K562 (cell line): ENCODE data around the gene TFDP3. TPM values are rescaled to one million over a fixed set of nuclear protein-coding genes. Genes with fewer than 3 reads are reported as not detected.
A peak's percentile ranks its signal among the peaks of the same experiment; 100 is the strongest.

ENCODE experiments used
- ATAC-seq: fragments of 200-7000 bp; cut with Tn5 transposase; 3 replicates; pipeline ENCODE4 v1.9.1; 2020; ENCODE audit warnings: moderate library complexity
- BruUV-seq: library from RNA; stranded (reverse); fragments of 400-500 nt; replicated peaks from 2 replicates; lab custom pipeline; 2021; lab: Mats Ljungman, UMichigan
- CTCF ChIA-PET: fragments of 300-600 bp; formaldehyde crosslinking; extraction: SDS; loops from one replicate; lab custom pipeline; 2021; ENCODE audit warnings: low intra/inter-chr PET ratio; lab: Yijun Ruan, JAX
- POLR2A ChIA-PET: fragments of 300-600, 350-650 bp; sonication (Branson Sonifier 250); formaldehyde crosslinking; extraction: SDS; loops from one replicate; lab custom pipeline; 2021; ENCODE audit warnings: antibody characterized with exemption, inconsistent platforms; lab: Yijun Ruan, JAX
- DNase-seq, 4 experiments: peaks; one replicate each; pipeline versions ENCODE4 v3.0.0 to v3.0.0-alpha.2; 2011 to 2018; ENCODE audit warnings: low spot score in 3 of 4, mixed read lengths in 3 of 4; ENCODE audit errors: extremely low read depth in 1 of 4
- FAIRE-seq: peaks from 2 replicates; lab custom pipeline; 2011; peaks lifted over from hg19 to GRCh38; lab: Jason Lieb, UNC
- H2AFZ ChIP-seq: 2 replicates; pipeline ENCODE4 v1.6.0; 2011; ENCODE audit warnings: low read depth, low read length, control low read depth, inconsistent platforms
- H3K27ac ChIP-seq: fragments of 200-600 bp; 3 replicates; pipeline ENCODE4 v1.8.0; 2011; ENCODE audit warnings: low read depth, mild to moderate bottlenecking, control low read depth, inconsistent platforms, low read length, moderate library complexity, mixed read lengths; ENCODE audit errors: extremely low read depth
- H3K27me3 ChIP-seq, 2 experiments: fragments of 300-600 bp in 1 of 2; 2 replicates in 1 of 2; 3 replicates in 1 of 2; pipeline versions ENCODE4 v1.6.0 to v1.8.0; 2011; ENCODE audit warnings: inconsistent platforms in 2 of 2, low read length in 2 of 2, mild to moderate bottlenecking in 1 of 2, mixed read lengths in 1 of 2, moderate library complexity in 1 of 2; ENCODE audit not compliant: control insufficient read depth in 2 of 2, insufficient read depth in 2 of 2
- H3K36me3 ChIP-seq: fragments of 300-600 bp; 3 replicates; pipeline ENCODE4 v1.8.0; 2011; ENCODE audit warnings: mild to moderate bottlenecking, low read length, inconsistent platforms; ENCODE audit not compliant: control insufficient read depth, insufficient read depth
- H3K4me1 ChIP-seq, 2 experiments: fragments of 200-600 bp in 1 of 2; replicated peaks in 1 of 2; 2 replicates in 1 of 2; 3 replicates in 1 of 2; pipeline versions ENCODE4 v1.5.1 to v1.8.0; 2011; ENCODE audit warnings: inconsistent platforms in 2 of 2, low read length in 2 of 2, mild to moderate bottlenecking in 1 of 2, mixed read lengths in 1 of 2, moderate library complexity in 1 of 2; ENCODE audit not compliant: control insufficient read depth in 2 of 2, insufficient read depth in 2 of 2
- H3K4me2 ChIP-seq: 2 replicates; pipeline ENCODE4 v1.6.1; 2011; ENCODE audit warnings: low read length, control low read depth, inconsistent platforms, mixed read lengths; ENCODE audit not compliant: insufficient read depth
- H3K4me3 ChIP-seq: fragments of 200-600 bp; sonication (generic), shearing (Covaris generic); 2 replicates; pipeline ENCODE4 v1.5.1; 2016; ENCODE audit warnings: control low read depth, inconsistent platforms
- H3K79me2 ChIP-seq: fragments of 200-600 bp; 3 replicates; pipeline ENCODE4 v1.8.0; 2011; ENCODE audit warnings: low read length, inconsistent platforms; ENCODE audit not compliant: control insufficient read depth, insufficient read depth
- H3K9ac ChIP-seq, 2 experiments: 2 replicates each; pipeline versions ENCODE4 v1.6.0 to v1.6.1; 2011; ENCODE audit warnings: low read depth in 2 of 2, low read length in 2 of 2, control low read depth in 1 of 2, inconsistent platforms in 1 of 2, mild to moderate bottlenecking in 1 of 2, mixed read lengths in 1 of 2; ENCODE audit not compliant: insufficient read depth in 1 of 2
- H3K9me1 ChIP-seq: one replicate; pipeline ENCODE4 v1.6.0; 2011; ENCODE audit warnings: inconsistent platforms, mild to moderate bottlenecking, low read length, moderate library complexity; ENCODE audit not compliant: control insufficient read depth, insufficient read depth
- H3K9me3 ChIP-seq: replicated peaks from 2 replicates; pipeline ENCODE4 v1.5.1; 2011; ENCODE audit warnings: low read depth, low read length, inconsistent platforms; ENCODE audit not compliant: control insufficient read depth, insufficient read depth
- H4K20me1 ChIP-seq: replicated peaks from 2 replicates; pipeline ENCODE4 v1.6.1; 2011; ENCODE audit warnings: low read length, inconsistent platforms, mixed read lengths; ENCODE audit not compliant: control insufficient read depth, insufficient read depth
- HES1 ChIP-seq: fragments of 450-650 bp; IDR thresholded peaks from 2 replicates; pipeline ENCODE4 v1.6.1; 2016; ENCODE audit warnings: low read depth, mild to moderate bottlenecking, moderate library complexity
- OTX1 ChIP-seq: fragments of 450-650 bp; formaldehyde crosslinking; IDR thresholded peaks from 2 replicates; pipeline ENCODE4 v1.4.0; 2022; ENCODE audit warnings: mild to moderate bottlenecking
- PHF20 ChIP-seq: fragments of 450-650 bp; IDR thresholded peaks from 2 replicates; pipeline ENCODE4 v1.6.1; 2018; ENCODE audit not compliant: partially characterized antibody
- PREB ChIP-seq: sonication (generic); formaldehyde crosslinking; IDR thresholded peaks from 2 replicates; pipeline ENCODE4 v1.8.1; 2023; ENCODE audit warnings: mild to moderate bottlenecking, missing genetic modification reagents
- ZFP36 ChIP-seq: fragments of 150-350 bp; IDR thresholded peaks from 2 replicates; pipeline ENCODE4 v1.6.1; 2018; ENCODE audit warnings: low read length, low read depth; ENCODE audit not compliant: partially characterized antibody
- ZNF655 ChIP-seq: fragments of 250-450 bp; sonication (Bioruptor Pico); IDR thresholded peaks from 2 replicates; pipeline ENCODE4 v1.5.0; 2021
- ZNF766 ChIP-seq: fragments of 200-800 bp; sonication (Bioruptor generic); conservative IDR thresholded peaks from 2 replicates; pipeline ENCODE4 v1.6.1; 2016; ENCODE audit warnings: missing genetic modification characterization, missing compliant biosample characterization
- WGBS: fragments of 100-300 bp; shearing (Covaris generic); methylation state at CpG from one replicate; pipeline ENCODE4 v1.1.6; 2016; ENCODE audit warnings: low coverage, mixed read lengths; ENCODE audit not compliant: insufficient coverage; ENCODE audit errors: missing lambda C conversion rate; 5-methylcytosine and 5-hydroxymethylcytosine counted together
- in situ Hi-C: fragments of 300-500 bp; cut with MboI; formaldehyde crosslinking; loops from 4 replicates; pipeline ENCODE4 v1.15.0; 2018; ENCODE audit warnings: inconsistent platforms, mixed read lengths
- intact Hi-C: fragments of 100-400 bp; cut with micrococcal nuclease; formaldehyde crosslinking; loops from 2 replicates; pipeline ENCODE4 v1.14.2; 2022
- polyA plus RNA-seq, 8 experiments: library from polyadenylated mRNA; depleted of rRNA in 4 of 8; stranded (reverse) in 5 of 8; unstranded in 3 of 8; fragments of >200 nt; fragmentation: Nextera tagmentation in 2 of 8; fragmentation: Illumina TruSeq in 1 of 8; extraction: Ambion mirVana in 2 of 8; extraction: Trizol in 1 of 8; gene quantifications; 2 replicates each; pipeline versions ENCODE4 v1.2.1 to v1.2.3, GENCODE V29; 2011 to 2014; ENCODE audit warnings: inconsistent platforms in 1 of 8, missing spikeins in 1 of 8
- total RNA-seq, 7 experiments: library from RNA; depleted of rRNA in 6 of 7; stranded (reverse); fragments of >200 nt in 6 of 7; fragmentation: Illumina TruSeq in 2 of 7; extraction: Trizol in 2 of 7; gene quantifications; 2 replicates each; pipeline versions ENCODE4 v1.2.1 to v1.2.3, GENCODE V29; 2011 to 2021; ENCODE audit warnings: low replicate concordance in 1 of 7

Gene TFDP3
- total and polyA plus RNA-seq, 9 of the 15 experiments (the other 6 are each of a cell fraction or from before 2014, with no cell fraction given): 0.09 to 0.25 (median 0.12) TPM; not detected in 5

GRCh38 chrX:133246921-133247320 lies 28.8 kb upstream of the TFDP3 start:
- intact Hi-C loops: no loop called here
- H2AFZ ChIP-seq: no peak overlapping the region
- H3K9me1 ChIP-seq: no peaks in the 10 kb centered on the region
- H3K79me2 ChIP-seq: no peaks in the 10 kb centered on the region
- no peaks in the 10 kb centered on the region for H3K36me3 ChIP-seq
- no peaks in the 10 kb centered on the region for H3K9me3 ChIP-seq
- BruUV-seq: no TSS peak
- H3K9ac ChIP-seq: no peak overlapping the region
- no peaks in the 10 kb centered on the region for H4K20me1 ChIP-seq
- H3K27ac ChIP-seq: no peak overlapping the region
- no peak overlapping the region for H3K4me3 ChIP-seq
- H3K4me1 ChIP-seq: no peaks in the 10 kb centered on the region
- ChIA-PET POLR2A (no interaction called here), CTCF (no interaction called here)
- no peak for ATAC-seq
- no peak for FAIRE-seq
- in situ Hi-C loops: no loop called here
- no peaks in the 10 kb centered on the region for H3K27me3 ChIP-seq
- DNase-seq: no peak
- H3K4me2 ChIP-seq: no peak overlapping the region
- TF ChIP-seq PHF20: no peak
- TF ChIP-seq ZFP36: peak; percentile 51

GRCh38 chrX:133235830-133236229 lies 17.7 kb upstream of the TFDP3 start:
- CTCF ChIA-PET: no interaction called here
- H3K79me2 ChIP-seq: no peaks in the 10 kb centered on the region
- 4% methylated on average over 3 of the region's 3 CpGs for WGBS
- no peak for FAIRE-seq
- in situ Hi-C loops (no loop called here), intact Hi-C loops (no loop called here)
- no peak overlapping the region for H3K4me3 ChIP-seq
- H3K9me3 ChIP-seq: no peaks in the 10 kb centered on the region
- H3K4me2 ChIP-seq: no peak overlapping the region
- H3K9ac ChIP-seq: no peak overlapping the region
- H3K27ac ChIP-seq: no peak overlapping the region
- no peak for ATAC-seq
- H3K27me3 ChIP-seq: no peaks in the 10 kb centered on the region
- BruUV-seq: no TSS peak
- H3K9me1 ChIP-seq: no peaks in the 10 kb centered on the region
- POLR2A ChIA-PET: no interaction called here
- DNase-seq: no peak
- no peaks in the 10 kb centered on the region for H3K36me3 ChIP-seq
- H4K20me1 ChIP-seq: no peaks in the 10 kb centered on the region
- H3K4me1 ChIP-seq: no peaks in the 10 kb centered on the region
- no peak overlapping the region for H2AFZ ChIP-seq
- TF ChIP-seq ZNF655 (no peak), OTX1 (no peak), PREB (no peak), ZNF766 (CRISPR knock-in tag) (no peak), HES1 (no peak)
